ENCODE results near the gene CMSS1. TPM values are rescaled to one million over a fixed set of nuclear protein-coding genes. Genes with fewer than 3 reads are reported as not detected.

CMSS1 gene
- total RNA-seq, 1 experiment from 2014 or later: 64.1 TPM

- intact Hi-C loops (cut with micrococcal nuclease): no loop called here
- no TSS peak for BruUV-seq (replicated peaks)
- Histone ChIP-seq H3K4me2 (ENCODE audit: low read length) (no peak overlapping the region), H3K4me1 (ENCODE audit: control insufficient read depth in 1 of 2, insufficient read depth in 2 of 2, low read length in 2 of 2) (no peaks in the 10 kb centered on the region), H4K20me1 (ENCODE audit: insufficient read depth) (no peaks in the 10 kb centered on the region), H3K27ac (ENCODE audit: low read depth, low read length) (no peak overlapping the region), H2AFZ (ENCODE audit: low read depth, low read length, poor library complexity, severe bottlenecking) (no peak overlapping the region), H3K36me3 (ENCODE audit: control insufficient read depth in 1 of 2, insufficient read depth in 2 of 2, low read length in 2 of 2) (no peaks in the 10 kb centered on the region), H3K27me3 (ENCODE audit: insufficient read depth, low read length) (no peaks in the 10 kb centered on the region), H3K4me3 (replicated peaks in 1 of 2; ENCODE audit: low read depth in 1 of 2, low read length in 2 of 2) (no peak overlapping the region), H3K9me2 (ENCODE audit: insufficient read depth) (no peaks in the 10 kb centered on the region), H3K9me3 (ENCODE audit: control insufficient read depth in 1 of 2, insufficient read depth in 1 of 2, low read depth in 1 of 2, low read length in 2 of 2) (no peaks in the 10 kb centered on the region), H3K79me2 (ENCODE audit: insufficient read depth, low read length) (peaks cover 12% of the 10 kb centered on the region; the same call in 1 of the 2 replicates), H3K9ac (ENCODE audit: low read length) (no peak overlapping the region)
- TF ChIP-seq TCF7L2 (IDR thresholded peaks at IDR 0.05; ENCODE audit: borderline replicate concordance, extremely low read depth, insufficient read depth, insufficient read length) (no peak), POLR2A (IDR thresholded peaks at IDR 0.05; ENCODE audit: borderline replicate concordance, extremely low read depth, insufficient read depth, insufficient read length) (no peak), RAD21 (IDR thresholded peaks at IDR 0.05; ENCODE audit: low read depth) (no peak), JUND (IDR thresholded peaks at IDR 0.05) (no peak), EZH2phosphoT487 (IDR thresholded peaks at IDR 0.05; ENCODE audit: borderline replicate concordance) (no peak), CEBPB (IDR thresholded peaks at IDR 0.05; ENCODE audit: low read depth) (no peak)
- RAD21 ChIA-PET (ENCODE audit: low non-redundant PET in 1 of 2, low total read pairs in 2 of 2, uncharacterized antibody in 2 of 2, unreplicated experiment in 2 of 2): no interaction called here
- DNase-seq (ENCODE audit: low read depth, low spot score) (no peak), ATAC-seq (no peak)
- CTCF ChIA-PET: interaction anchor here (2.2 kb wide), 1 partner anchor 28 kb away, joined by 7 read pairs; no protein-coding TSS in a partner anchor
- POLR2A ChIA-PET: no interaction called here
Observed at GRCh38 chr3:99870712-99871111, 53.0 kb downstream of the CMSS1 start.

- BruUV-seq (replicated peaks): no TSS peak
- Histone ChIP-seq H3K27me3 (ENCODE audit: insufficient read depth, low read length) (no peaks in the 10 kb centered on the region), H3K36me3 (ENCODE audit: control insufficient read depth in 1 of 2, insufficient read depth in 2 of 2, low read length in 2 of 2) (no peaks in the 10 kb centered on the region), H3K27ac (ENCODE audit: low read depth, low read length) (no peak overlapping the region), H3K4me2 (ENCODE audit: low read length) (no peak overlapping the region), H3K9me2 (ENCODE audit: insufficient read depth) (no peaks in the 10 kb centered on the region), H3K4me3 (replicated peaks in 1 of 2; ENCODE audit: low read depth in 1 of 2, low read length in 2 of 2) (no peak overlapping the region), H3K9me3 (ENCODE audit: control insufficient read depth in 1 of 2, insufficient read depth in 1 of 2, low read depth in 1 of 2, low read length in 2 of 2) (no peaks in the 10 kb centered on the region), H3K4me1 (ENCODE audit: control insufficient read depth in 1 of 2, insufficient read depth in 2 of 2, low read length in 2 of 2) (no peaks in the 10 kb centered on the region), H3K9ac (ENCODE audit: low read length) (no peak overlapping the region), H3K79me2 (ENCODE audit: insufficient read depth, low read length) (peaks cover 12% of the 10 kb centered on the region; the same call in 1 of the 2 replicates), H4K20me1 (ENCODE audit: insufficient read depth) (no peaks in the 10 kb centered on the region), H2AFZ (ENCODE audit: low read depth, low read length, poor library complexity, severe bottlenecking) (no peak overlapping the region)
- RAD21 ChIA-PET (ENCODE audit: low non-redundant PET in 1 of 2, low total read pairs in 2 of 2, uncharacterized antibody in 2 of 2, unreplicated experiment in 2 of 2): interaction anchor here in 1 of 2 experiments (0.7 kb wide), 1 partner anchor 40 kb away, joined by 3 read pairs; no protein-coding TSS in a partner anchor
- intact Hi-C loops (cut with micrococcal nuclease): no loop called here
- no peak for DNase-seq (ENCODE audit: low read depth, low spot score)
- no peak for ATAC-seq
- CTCF ChIA-PET: interaction anchor here (2.2 kb wide), 1 partner anchor 28 kb away, joined by 7 read pairs; no protein-coding TSS in a partner anchor
- POLR2A ChIA-PET: no interaction called here
- no peak for TF ChIP-seq EZH2phosphoT487 (IDR thresholded peaks at IDR 0.05; ENCODE audit: borderline replicate concordance)
- no peak for TF ChIP-seq SIN3A (IDR thresholded peaks at IDR 0.05; ENCODE audit: low read depth)
- TF ChIP-seq CEBPB (IDR thresholded peaks at IDR 0.05; ENCODE audit: low read depth): no peak
- TF ChIP-seq REST (IDR thresholded peaks at IDR 0.05; ENCODE audit: low read depth): no peak
- TF ChIP-seq CTCF (IDR thresholded peaks at IDR 0.05 in 2 of 3, conservative IDR thresholded peaks at IDR 0.05 in 1 of 3; ENCODE audit: borderline replicate concordance in 1 of 3, insufficient read depth in 1 of 3, low read depth in 2 of 3, low read length in 2 of 3): no peak
- TF ChIP-seq ZBTB33 (IDR thresholded peaks at IDR 0.05; ENCODE audit: extremely low read depth, insufficient replicate concordance, low read length): no peak
Observed at GRCh38 chr3:99871231-99872045, 53.8 kb downstream of the CMSS1 start.
